ENCODE data around the gene DUSP10.

DUSP10 gene

GRCh38 chr1:221708987-221709386 lies 32.9 kb downstream of the DUSP10 start:
- Mint-ChIP-seq H3K36me3 (peaks cover 11% of the 10 kb centered on the region), H3K27me3 (no peaks in the 10 kb centered on the region), H3K4me1 (peaks cover 24% of the 10 kb centered on the region), H3K9me3 (no peaks in the 10 kb centered on the region), H3K4me3 (no peak overlapping the region), H3K27ac (peak overlapping the region; percentile 87)
- ATAC-seq (ENCODE audit: low read depth) (peak; percentile 71), DNase-seq (ENCODE audit: low spot score in 2 of 2) (peak in 1 of 2 donors; percentile 42)

- Mint-ChIP-seq H3K4me3 (no peak overlapping the region), H3K27ac (peak overlapping the region; percentile 87), H3K9me3 (no peaks in the 10 kb centered on the region), H3K27me3 (no peaks in the 10 kb centered on the region), H3K4me1 (peaks cover 24% of the 10 kb centered on the region), H3K36me3 (peaks cover 13% of the 10 kb centered on the region)
- DNase-seq (ENCODE audit: low spot score in 2 of 2) (peak in 1 of 2 donors; percentile 41), ATAC-seq (ENCODE audit: low read depth) (peak; percentile 61)
Measured at GRCh38 chr1:221708076-221708571, 33.8 kb downstream of the DUSP10 start.

GRCh38 chr1:221706876-221707582 lies 34.9 kb downstream of the DUSP10 start:
- Mint-ChIP-seq H3K9me3 (no peaks in the 10 kb centered on the region), H3K27ac (no peak overlapping the region), H3K36me3 (peaks cover 18% of the 10 kb centered on the region), H3K27me3 (no peaks in the 10 kb centered on the region), H3K4me3 (no peak overlapping the region), H3K4me1 (peaks cover 14% of the 10 kb centered on the region)
- ATAC-seq (ENCODE audit: low read depth) (no peak), DNase-seq (ENCODE audit: low spot score in 2 of 2) (no peak)

GRCh38 chr1:221706191-221706590 lies 35.7 kb downstream of the DUSP10 start:
- Mint-ChIP-seq H3K9me3 (no peaks in the 10 kb centered on the region), H3K4me3 (no peak overlapping the region), H3K27ac (no peak overlapping the region), H3K36me3 (peaks cover 23% of the 10 kb centered on the region), H3K27me3 (no peaks in the 10 kb centered on the region), H3K4me1 (peaks cover 9% of the 10 kb centered on the region)
- DNase-seq (ENCODE audit: low spot score in 2 of 2) = no peak
- no peak for ATAC-seq (ENCODE audit: low read depth)

GRCh38 chr1:221704306-221704705 lies 37.6 kb downstream of the DUSP10 start:
- ATAC-seq (ENCODE audit: low read depth) (no peak), DNase-seq (ENCODE audit: low spot score in 2 of 2) (no peak)
- Mint-ChIP-seq H3K4me1 (peaks cover 7% of the 10 kb centered on the region), H3K27me3 (no peaks in the 10 kb centered on the region), H3K36me3 (peaks cover 25% of the 10 kb centered on the region), H3K9me3 (no peaks in the 10 kb centered on the region), H3K4me3 (no peak overlapping the region), H3K27ac (no peak overlapping the region)

GRCh38 chr1:221701570-221702186 lies 40.2 kb downstream of the DUSP10 start:
- DNase-seq (ENCODE audit: low spot score in 2 of 2) (no peak), ATAC-seq (ENCODE audit: low read depth) (no peak)
- Mint-ChIP-seq H3K36me3 (peaks cover 30% of the 10 kb centered on the region), H3K4me1 (no peaks in the 10 kb centered on the region), H3K27me3 (no peaks in the 10 kb centered on the region), H3K27ac (no peak overlapping the region), H3K9me3 (no peaks in the 10 kb centered on the region), H3K4me3 (no peak overlapping the region)

GRCh38 chr1:221700948-221701347 lies 40.9 kb downstream of the DUSP10 start:
- no peaks in the 10 kb centered on the region for H3K9me3 Mint-ChIP-seq
- H3K4me1 Mint-ChIP-seq = no peaks in the 10 kb centered on the region
- H3K27ac Mint-ChIP-seq = no peak overlapping the region

GRCh38 chr1:221700536-221700935 lies 41.4 kb downstream of the DUSP10 start:
- Mint-ChIP-seq H3K4me1 (no peaks in the 10 kb centered on the region), H3K27me3 (no peaks in the 10 kb centered on the region), H3K27ac (no peak overlapping the region), H3K4me3 (no peak overlapping the region), H3K9me3 (no peaks in the 10 kb centered on the region), H3K36me3 (peaks cover 24% of the 10 kb centered on the region)
- no peak for DNase-seq (ENCODE audit: low spot score in 2 of 2)
- no peak for ATAC-seq (ENCODE audit: low read depth)

More at GRCh38 chr1:221700948-221701347, 40.9 kb downstream of the DUSP10 start:
- DNase-seq (ENCODE audit: low spot score in 2 of 2) = no peak
- ATAC-seq (ENCODE audit: low read depth) = no peak
- Mint-ChIP-seq H3K36me3 (peaks cover 28% of the 10 kb centered on the region), H3K27me3 (no peaks in the 10 kb centered on the region), H3K4me3 (no peak overlapping the region)

- no peak for ATAC-seq (ENCODE audit: low read depth)
- peaks cover 20% of the 10 kb centered on the region for H3K36me3 Mint-ChIP-seq
Measured at GRCh38 chr1:221699978-221700519, 41.8 kb downstream of the DUSP10 start.

GRCh38 chr1:221699577-221699976 lies 42.3 kb downstream of the DUSP10 start:
- peaks cover 20% of the 10 kb centered on the region for H3K36me3 Mint-ChIP-seq

More at GRCh38 chr1:221699978-221700519, 41.8 kb downstream of the DUSP10 start:
- H3K4me1 Mint-ChIP-seq = no peaks in the 10 kb centered on the region
- H3K27ac Mint-ChIP-seq = no peak overlapping the region
- H3K27me3 Mint-ChIP-seq = no peaks in the 10 kb centered on the region
- H3K9me3 Mint-ChIP-seq = no peaks in the 10 kb centered on the region
- DNase-seq (ENCODE audit: low spot score in 2 of 2) = no peak
- no peak overlapping the region for H3K4me3 Mint-ChIP-seq

GRCh38 chr1:221698579-221699349 lies 43.1 kb downstream of the DUSP10 start:
- no peaks in the 10 kb centered on the region for H3K4me1 Mint-ChIP-seq
- no peaks in the 10 kb centered on the region for H3K9me3 Mint-ChIP-seq
- no peak overlapping the region for H3K27ac Mint-ChIP-seq
- ATAC-seq (ENCODE audit: low read depth) = no peak
- no peak for DNase-seq (ENCODE audit: low spot score in 2 of 2)
- H3K4me3 Mint-ChIP-seq = no peak overlapping the region
- H3K27me3 Mint-ChIP-seq = no peaks in the 10 kb centered on the region
- peaks cover 18% of the 10 kb centered on the region for H3K36me3 Mint-ChIP-seq

More at GRCh38 chr1:221699577-221699976, 42.3 kb downstream of the DUSP10 start:
- DNase-seq (ENCODE audit: low spot score in 2 of 2) = no peak
- ATAC-seq (ENCODE audit: low read depth) = no peak
- Mint-ChIP-seq H3K27me3 (no peaks in the 10 kb centered on the region), H3K27ac (no peak overlapping the region), H3K9me3 (no peaks in the 10 kb centered on the region), H3K4me3 (no peak overlapping the region), H3K4me1 (no peaks in the 10 kb centered on the region)

- Mint-ChIP-seq H3K27me3 (no peaks in the 10 kb centered on the region), H3K36me3 (peaks cover 17% of the 10 kb centered on the region), H3K27ac (no peak overlapping the region), H3K4me1 (no peaks in the 10 kb centered on the region), H3K9me3 (no peaks in the 10 kb centered on the region), H3K4me3 (no peak overlapping the region)
- no peak for ATAC-seq (ENCODE audit: low read depth)
- no peak for DNase-seq (ENCODE audit: low spot score in 2 of 2)
Measured at GRCh38 chr1:221697923-221698425, 43.9 kb downstream of the DUSP10 start.

- DNase-seq (ENCODE audit: low spot score in 2 of 2) = no peak
- Mint-ChIP-seq H3K4me3 (no peak overlapping the region), H3K9me3 (no peaks in the 10 kb centered on the region), H3K4me1 (no peaks in the 10 kb centered on the region), H3K36me3 (peaks cover 11% of the 10 kb centered on the region), H3K27ac (no peak overlapping the region), H3K27me3 (no peaks in the 10 kb centered on the region)
- no peak for ATAC-seq (ENCODE audit: low read depth)
Measured at GRCh38 chr1:221696718-221697461, 45.0 kb downstream of the DUSP10 start.

Measured in memory B cell (primary cell).